Endothelial cell (in vitro differentiated cells): ENCODE measurements around the gene OPA3. TPM values are rescaled to one million over a fixed set of nuclear protein-coding genes. Genes with fewer than 3 reads are reported as not detected.

ENCODE experiments used
- DNase-seq: peaks from one replicate; pipeline ENCODE4 v3.0.0; 2021; ENCODE audit warnings: low spot score
- H3K27ac Mint-ChIP-seq: one replicate; pipeline ENCODE4 v1.8.0; 2021; ENCODE audit warnings: mixed read lengths, inconsistent platforms; ENCODE audit not compliant: unreplicated experiment
- H3K27me3 Mint-ChIP-seq: one replicate; pipeline ENCODE4 v1.8.0; 2021; ENCODE audit warnings: mild to moderate bottlenecking, moderate library complexity, mixed read lengths, inconsistent platforms; ENCODE audit not compliant: unreplicated experiment
- H3K36me3 Mint-ChIP-seq: one replicate; pipeline ENCODE4 v1.8.0; 2021; ENCODE audit warnings: mild to moderate bottlenecking, low read depth, mixed read lengths, inconsistent platforms; ENCODE audit not compliant: unreplicated experiment
- H3K4me1 Mint-ChIP-seq: one replicate; pipeline ENCODE4 v1.8.0; 2021; ENCODE audit warnings: mild to moderate bottlenecking, mixed read lengths, inconsistent platforms; ENCODE audit not compliant: unreplicated experiment
- H3K4me3 Mint-ChIP-seq: one replicate; pipeline ENCODE4 v1.8.0; 2021; ENCODE audit warnings: mild to moderate bottlenecking, mixed read lengths, inconsistent platforms; ENCODE audit not compliant: unreplicated experiment
- H3K9me3 Mint-ChIP-seq: one replicate; pipeline ENCODE4 v1.8.0; 2021; ENCODE audit warnings: mixed read lengths, inconsistent platforms; ENCODE audit not compliant: unreplicated experiment
- total RNA-seq: library from RNA; stranded (reverse); fragmentation: NEBNext Ultra II Directional; extraction: Animal tissue kit (Norgen Biotek cat#: 25700); gene quantifications from one replicate; pipeline ENCODE4 v1.2.1, GENCODE V29; 2021; ENCODE audit not compliant: unreplicated experiment
- TF ChIP-seq, protein P1 (sequence below): fragments of 200-600 bp; sonication (generic); IDR thresholded peaks from one replicate; pipeline ENCODE4 v1.5.0; 2021; ENCODE audit warnings: antibody characterized with exemption; ENCODE audit not compliant: unreplicated experiment

The OPA3 gene
- total RNA-seq, 1 donor from 2014 or later: 13.4 TPM

DNA sequence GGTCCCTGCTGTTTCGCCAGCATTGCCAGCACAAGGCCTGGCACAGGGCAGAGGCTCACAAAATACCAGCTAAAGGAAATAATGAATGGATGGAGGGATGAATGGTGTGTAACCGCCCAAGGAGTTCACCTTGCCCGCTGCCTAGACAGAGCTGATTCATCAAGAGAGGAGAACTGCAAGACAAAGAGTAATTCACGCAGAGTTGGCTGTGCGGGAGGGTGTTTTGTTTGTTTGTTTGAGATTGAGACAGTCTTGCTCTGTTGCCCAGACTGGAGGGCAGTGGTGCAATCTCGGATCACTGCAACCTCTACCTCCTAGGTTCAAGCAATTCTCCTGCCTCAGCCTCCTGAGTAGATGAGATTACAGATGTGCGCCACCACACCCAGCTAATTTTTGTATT is 3.0 kb downstream of the OPA3 start:
- H3K27ac Mint-ChIP-seq: no peak overlapping the region

DNA sequence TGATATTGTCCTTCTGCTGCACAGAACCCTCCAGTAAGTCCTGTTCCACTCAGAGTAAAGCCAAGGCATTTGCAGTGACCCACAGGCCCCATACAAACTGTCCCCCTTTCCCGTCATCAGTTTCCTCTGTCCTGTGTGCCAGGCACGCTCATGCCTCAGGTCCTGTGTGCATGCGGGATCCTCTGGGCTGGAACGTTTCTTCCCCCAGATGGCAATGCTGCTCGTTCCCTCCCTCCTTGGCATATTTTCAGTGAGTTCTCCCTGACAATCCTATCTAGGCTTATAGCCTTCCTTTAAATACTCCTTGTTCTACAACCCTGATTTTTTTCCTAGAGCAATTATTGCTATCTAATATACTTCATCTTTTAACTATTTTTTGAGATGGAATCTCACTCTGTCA is 5.7 kb downstream of the OPA3 start:
- Mint-ChIP-seq H3K27me3 (peaks cover 1% of the 10 kb centered on the region), H3K4me3 (no peak overlapping the region), H3K4me1 (peaks cover 11% of the 10 kb centered on the region), H3K9me3 (no peaks in the 10 kb centered on the region), H3K27ac (no peak overlapping the region), H3K36me3 (peaks cover 7% of the 10 kb centered on the region)
- TF ChIP-seq, protein P1, sequence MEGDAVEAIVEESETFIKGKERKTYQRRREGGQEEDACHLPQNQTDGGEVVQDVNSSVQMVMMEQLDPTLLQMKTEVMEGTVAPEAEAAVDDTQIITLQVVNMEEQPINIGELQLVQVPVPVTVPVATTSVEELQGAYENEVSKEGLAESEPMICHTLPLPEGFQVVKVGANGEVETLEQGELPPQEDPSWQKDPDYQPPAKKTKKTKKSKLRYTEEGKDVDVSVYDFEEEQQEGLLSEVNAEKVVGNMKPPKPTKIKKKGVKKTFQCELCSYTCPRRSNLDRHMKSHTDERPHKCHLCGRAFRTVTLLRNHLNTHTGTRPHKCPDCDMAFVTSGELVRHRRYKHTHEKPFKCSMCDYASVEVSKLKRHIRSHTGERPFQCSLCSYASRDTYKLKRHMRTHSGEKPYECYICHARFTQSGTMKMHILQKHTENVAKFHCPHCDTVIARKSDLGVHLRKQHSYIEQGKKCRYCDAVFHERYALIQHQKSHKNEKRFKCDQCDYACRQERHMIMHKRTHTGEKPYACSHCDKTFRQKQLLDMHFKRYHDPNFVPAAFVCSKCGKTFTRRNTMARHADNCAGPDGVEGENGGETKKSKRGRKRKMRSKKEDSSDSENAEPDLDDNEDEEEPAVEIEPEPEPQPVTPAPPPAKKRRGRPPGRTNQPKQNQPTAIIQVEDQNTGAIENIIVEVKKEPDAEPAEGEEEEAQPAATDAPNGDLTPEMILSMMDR: no peak
- no peak for DNase-seq

More for the DNA sequence above, 3.0 kb downstream of the OPA3 start:
- DNase-seq: no peak
- H3K4me3 Mint-ChIP-seq: no peak overlapping the region
- peaks cover 26% of the 10 kb centered on the region for H3K4me1 Mint-ChIP-seq
- TF ChIP-seq, protein P1: no peak
- H3K9me3 Mint-ChIP-seq: no peaks in the 10 kb centered on the region
- H3K27me3 Mint-ChIP-seq: peaks cover 5% of the 10 kb centered on the region
- peaks cover 7% of the 10 kb centered on the region for H3K36me3 Mint-ChIP-seq

DNA sequence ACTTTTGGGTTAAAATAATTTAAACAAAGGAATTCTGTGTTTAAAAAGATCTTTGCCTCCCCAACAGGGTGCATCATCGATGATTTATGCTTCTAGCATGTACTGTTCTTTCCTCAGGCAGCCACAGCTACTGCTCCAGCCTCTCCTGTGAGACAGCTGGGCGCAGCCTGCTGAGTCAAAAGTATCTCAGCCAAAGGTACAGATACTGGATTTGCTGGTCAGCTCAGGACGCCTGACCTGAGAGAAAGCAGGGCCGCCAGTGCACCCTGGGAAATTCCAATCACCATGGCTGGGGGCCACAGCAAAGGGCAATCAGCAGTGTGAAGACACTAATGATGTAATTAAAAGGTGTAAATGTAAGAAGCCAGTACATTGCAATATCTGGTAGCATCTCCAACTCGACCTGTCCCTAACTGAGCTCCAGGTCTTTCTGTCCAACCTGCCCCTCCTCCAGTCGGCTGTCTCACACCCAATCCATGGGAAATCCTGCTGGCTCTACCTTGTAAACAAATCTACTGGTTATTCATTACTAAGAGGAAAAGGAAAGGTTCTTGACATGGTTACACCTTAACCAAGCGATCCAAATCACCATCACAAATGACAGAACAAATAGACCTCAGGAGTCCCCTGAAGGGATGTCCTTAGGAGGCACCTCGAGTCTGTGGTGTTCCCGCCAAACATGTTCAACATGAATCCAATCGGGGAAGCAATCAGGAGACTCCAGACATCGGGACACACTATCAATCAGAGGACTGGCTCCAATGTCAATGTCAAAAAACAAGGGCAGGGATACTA is 7.3 kb downstream of the OPA3 start:
- Mint-ChIP-seq H3K4me3 (no peak overlapping the region), H3K4me1 (peaks cover 5% of the 10 kb centered on the region), H3K36me3 (peaks cover 4% of the 10 kb centered on the region), H3K27me3 (peaks cover 1% of the 10 kb centered on the region), H3K9me3 (no peaks in the 10 kb centered on the region), H3K27ac (peak overlapping the region; percentile 8)
- DNase-seq: no peak
- TF ChIP-seq, protein P1: no peak

DNA sequence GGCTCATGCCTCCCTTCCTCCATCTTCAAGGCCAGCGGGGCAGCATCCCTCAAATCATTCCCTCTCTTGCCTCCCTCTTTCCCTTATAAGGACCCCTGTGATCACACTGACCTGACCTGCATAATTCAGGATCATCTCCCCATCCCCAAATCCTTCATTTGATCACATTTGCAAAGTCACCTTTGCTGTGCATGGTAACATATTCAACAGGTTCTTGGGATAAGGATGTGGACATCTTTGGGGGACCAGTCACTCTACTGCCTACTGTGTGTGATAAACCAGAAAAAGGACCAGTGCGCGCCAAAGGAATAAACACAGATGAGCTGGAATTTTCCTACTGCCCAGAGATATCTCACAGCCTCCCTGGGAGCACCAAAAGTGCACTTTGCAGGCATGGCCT is 7.9 kb downstream of the OPA3 start:
- no peak overlapping the region for H3K27ac Mint-ChIP-seq
- TF ChIP-seq, protein P1: no peak
- no peak overlapping the region for H3K4me3 Mint-ChIP-seq
- no peaks in the 10 kb centered on the region for H3K9me3 Mint-ChIP-seq
- H3K27me3 Mint-ChIP-seq: peaks cover 1% of the 10 kb centered on the region
- H3K4me1 Mint-ChIP-seq: peaks cover 4% of the 10 kb centered on the region
- H3K36me3 Mint-ChIP-seq: peaks cover 3% of the 10 kb centered on the region
- DNase-seq: no peak

DNA sequence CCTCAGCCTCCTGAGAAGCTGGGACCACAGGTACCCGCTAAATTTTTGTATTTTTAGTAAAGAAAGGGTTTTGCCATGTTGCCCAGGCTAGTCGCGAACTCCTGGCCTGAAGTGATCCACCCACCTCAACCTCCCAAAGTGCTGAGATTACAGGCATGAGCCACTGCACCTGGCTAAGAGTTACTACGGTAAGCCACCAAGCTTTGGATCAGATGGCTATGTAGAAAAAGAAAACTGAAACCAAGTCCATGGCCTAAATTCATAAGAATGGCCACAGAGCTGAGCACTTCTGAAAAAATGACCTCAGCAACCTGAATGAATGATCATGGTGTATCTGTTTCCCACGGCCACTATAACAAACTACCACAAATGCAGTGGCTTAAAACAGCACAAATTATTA is 9.4 kb downstream of the OPA3 start:
- TF ChIP-seq, protein P1: no peak
- Mint-ChIP-seq H3K9me3 (no peaks in the 10 kb centered on the region), H3K27me3 (peaks cover 1% of the 10 kb centered on the region), H3K4me3 (no peak overlapping the region), H3K36me3 (no peaks in the 10 kb centered on the region), H3K4me1 (peaks cover 4% of the 10 kb centered on the region), H3K27ac (no peak overlapping the region)
- DNase-seq: no peak
